ENCODE data around the gene SLC2A9. TPM values are rescaled to one million over a fixed set of nuclear protein-coding genes. Genes with fewer than 3 reads are reported as not detected.

The SLC2A9 gene
- polyA plus RNA-seq, 2 of the 4 experiments (the other 2 are of a cell fraction) = 0.62 to 0.70 TPM

DNA sequence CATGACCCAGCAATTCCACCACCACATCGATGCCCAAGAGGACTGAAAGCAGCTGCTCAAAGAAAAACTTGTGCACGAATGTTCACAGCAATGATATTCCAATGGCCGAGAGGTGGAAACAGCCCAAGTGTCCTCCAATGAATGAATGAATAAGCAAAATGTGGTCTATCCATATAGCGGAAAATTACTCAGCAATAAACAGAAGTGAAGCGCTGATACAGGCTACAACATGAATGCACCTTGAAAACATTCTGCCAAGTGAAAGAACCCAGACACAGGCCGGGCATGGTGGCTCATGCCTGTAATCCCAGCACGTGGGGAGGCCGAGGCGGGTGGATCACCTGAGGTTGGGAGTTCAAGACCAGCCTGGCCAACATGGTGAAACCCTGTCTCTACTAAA, 5.2 kb upstream of the SLC2A9 start:
- CTCF ChIA-PET = interaction anchor here (1.6 kb wide), 1 partner anchor 11 kb away, joined by 5 read pairs; no protein-coding TSS in a partner anchor
- no peak for ATAC-seq
- DNase-seq (ENCODE audit: low read depth in 1 of 2, low spot score in 1 of 2) = no peak
- H3K4me2 ChIP-seq = no peak overlapping the region
- no peak overlapping the region for H3K4me3 ChIP-seq
- peaks cover 14% of the 10 kb centered on the region; the same call in 2 of the 3 replicates for H3K4me1 ChIP-seq
- TF ChIP-seq RFX5 (IDR thresholded peaks at IDR 0.05) (no peak), RNF2 (IDR thresholded peaks at IDR 0.05; ENCODE audit: borderline replicate concordance, low read depth) (no peak), MAZ (IDR thresholded peaks at IDR 0.05; ENCODE audit: borderline replicate concordance, low read depth, low read length) (no peak), TP53 (CRISPR knock-in tag; IDR thresholded peaks at IDR 0.05) (no peak), PBX3 (IDR thresholded peaks at IDR 0.05) (no peak), ESRRA (IDR thresholded peaks at IDR 0.05; ENCODE audit: borderline replicate concordance, low read length) (no peak), RARB (CRISPR knock-in tag; IDR thresholded peaks at IDR 0.05) (no peak), RAD21 (conservative IDR thresholded peaks at IDR 0.05 in 1 of 2, IDR thresholded peaks at IDR 0.05 in 1 of 2) (no peak), NFE2L2 (conservative IDR thresholded peaks at IDR 0.05; ENCODE audit: low read length) (no peak), HOXA7 (CRISPR knock-in tag; IDR thresholded peaks at IDR 0.05) (no peak), EP300 (IDR thresholded peaks at IDR 0.05) (no peak), JUNB (IDR thresholded peaks at IDR 0.05) (no peak)
- TF ChIP-seq, protein P1, sequence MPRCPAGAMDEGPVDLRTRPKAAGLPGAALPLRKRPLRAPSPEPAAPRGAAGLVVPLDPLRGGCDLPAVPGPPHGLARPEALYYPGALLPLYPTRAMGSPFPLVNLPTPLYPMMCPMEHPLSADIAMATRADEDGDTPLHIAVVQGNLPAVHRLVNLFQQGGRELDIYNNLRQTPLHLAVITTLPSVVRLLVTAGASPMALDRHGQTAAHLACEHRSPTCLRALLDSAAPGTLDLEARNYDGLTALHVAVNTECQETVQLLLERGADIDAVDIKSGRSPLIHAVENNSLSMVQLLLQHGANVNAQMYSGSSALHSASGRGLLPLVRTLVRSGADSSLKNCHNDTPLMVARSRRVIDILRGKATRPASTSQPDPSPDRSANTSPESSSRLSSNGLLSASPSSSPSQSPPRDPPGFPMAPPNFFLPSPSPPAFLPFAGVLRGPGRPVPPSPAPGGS (IDR thresholded peaks at IDR 0.05) = no peak
- no peak overlapping the region for H3K27ac ChIP-seq
- no peaks in the 10 kb centered on the region for H3K9me3 ChIP-seq
- no peak for FAIRE-seq
- POLR2A ChIA-PET = no interaction called here
- 66% methylated on average over 9 of the region's 9 CpGs for WGBS (ENCODE audit: missing lambda C conversion rate)

DNA sequence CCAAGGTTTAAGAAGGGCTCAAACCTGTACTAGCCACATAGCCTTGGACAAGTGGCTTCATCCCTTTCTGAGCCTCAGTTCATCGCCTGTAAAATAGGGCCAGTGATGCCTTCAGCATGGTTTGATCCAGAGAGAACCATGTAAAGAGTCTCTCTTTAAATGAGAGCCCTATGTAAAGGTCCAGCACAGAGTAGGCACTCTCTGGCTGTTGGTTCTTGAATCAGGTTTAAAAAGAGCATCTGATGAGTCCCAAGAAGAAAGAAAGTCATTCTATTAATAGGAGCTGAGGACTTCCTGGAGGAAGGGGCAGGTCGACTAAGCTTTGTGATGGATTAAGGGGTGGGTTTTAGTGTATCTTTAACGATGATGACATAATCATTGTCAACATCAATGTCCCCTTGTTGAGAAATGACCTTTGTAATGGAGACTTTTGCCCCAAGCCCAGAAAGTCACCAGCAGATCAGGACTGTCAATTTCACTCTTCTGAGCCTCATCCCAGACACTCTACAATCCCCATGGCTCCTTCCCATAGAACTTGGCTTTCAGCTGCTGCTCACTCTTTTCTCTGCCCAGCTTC, 4.0 kb upstream of the SLC2A9 start:
- H3K27ac ChIP-seq = no peak overlapping the region
- peaks cover 12% of the 10 kb centered on the region; the same call in 2 of the 3 replicates for H3K4me1 ChIP-seq
- FAIRE-seq (no peak), ATAC-seq (no peak), DNase-seq (ENCODE audit: low read depth in 1 of 2, low spot score in 1 of 2) (no peak)
- TF ChIP-seq JUNB (IDR thresholded peaks at IDR 0.05) (no peak), MAFK (IDR thresholded peaks at IDR 0.05; ENCODE audit: partially characterized antibody) (no peak), TFCP2L1 (CRISPR knock-in tag; IDR thresholded peaks at IDR 0.05) (no peak), ZFP36 (IDR thresholded peaks at IDR 0.05; ENCODE audit: borderline replicate concordance, partially characterized antibody) (no peak), POLR2A (IDR thresholded peaks at IDR 0.05; ENCODE audit: low read length) (no peak), RFX5 (IDR thresholded peaks at IDR 0.05) (no peak), NFE2L2 (conservative IDR thresholded peaks at IDR 0.05; ENCODE audit: low read length) (no peak), FOSL2 (IDR thresholded peaks at IDR 0.05) (no peak), FOSL2 (CRISPR knock-in tag; IDR thresholded peaks at IDR 0.05) (no peak), KDM1A (IDR thresholded peaks at IDR 0.05; ENCODE audit: low read depth) (no peak), HEYL (CRISPR knock-in tag; IDR thresholded peaks at IDR 0.05) (no peak), GATA3 (IDR thresholded peaks at IDR 0.05; ENCODE audit: borderline replicate concordance) (no peak), CEBPB (IDR thresholded peaks at IDR 0.05) (no peak), POLR2AphosphoS2 (conservative IDR thresholded peaks at IDR 0.05; ENCODE audit: low read length) (no peak), HOXB5 (CRISPR knock-in tag; IDR thresholded peaks at IDR 0.05) (no peak), SMC3 (IDR thresholded peaks at IDR 0.05) (no peak)
- TF ChIP-seq, protein P1 (IDR thresholded peaks at IDR 0.05) = no peak
- TF ChIP-seq, protein P2, sequence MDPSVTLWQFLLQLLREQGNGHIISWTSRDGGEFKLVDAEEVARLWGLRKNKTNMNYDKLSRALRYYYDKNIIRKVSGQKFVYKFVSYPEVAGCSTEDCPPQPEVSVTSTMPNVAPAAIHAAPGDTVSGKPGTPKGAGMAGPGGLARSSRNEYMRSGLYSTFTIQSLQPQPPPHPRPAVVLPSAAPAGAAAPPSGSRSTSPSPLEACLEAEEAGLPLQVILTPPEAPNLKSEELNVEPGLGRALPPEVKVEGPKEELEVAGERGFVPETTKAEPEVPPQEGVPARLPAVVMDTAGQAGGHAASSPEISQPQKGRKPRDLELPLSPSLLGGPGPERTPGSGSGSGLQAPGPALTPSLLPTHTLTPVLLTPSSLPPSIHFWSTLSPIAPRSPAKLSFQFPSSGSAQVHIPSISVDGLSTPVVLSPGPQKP (IDR thresholded peaks at IDR 0.05; ENCODE audit: low read depth, low read length) = no peak
- TF ChIP-seq, protein P3, sequence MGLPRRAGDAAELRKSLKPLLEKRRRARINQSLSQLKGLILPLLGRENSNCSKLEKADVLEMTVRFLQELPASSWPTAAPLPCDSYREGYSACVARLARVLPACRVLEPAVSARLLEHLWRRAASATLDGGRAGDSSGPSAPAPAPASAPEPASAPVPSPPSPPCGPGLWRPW (IDR thresholded peaks at IDR 0.05) = no peak
- CTCF ChIA-PET = interaction anchor here (0.6 to 2.0 kb wide), 5 partner anchors 10 to 1081 kb away, joined by 3 to 7 read pairs (median 4); no protein-coding TSS in a partner anchor
- H3K4me2 ChIP-seq = no peak overlapping the region
- H3K4me3 ChIP-seq = no peak overlapping the region
- H3K9me3 ChIP-seq = no peaks in the 10 kb centered on the region
- 42% methylated on average over 3 of the region's 3 CpGs for WGBS (ENCODE audit: missing lambda C conversion rate)
- POLR2A ChIA-PET = no interaction called here

Data from A549 (cell line).